ENCODE data around the gene ASPG. TPM values are rescaled to one million over a fixed set of nuclear protein-coding genes. Genes with fewer than 3 reads are reported as not detected.

ASPG gene
- total RNA-seq, 4 donors from 2014 or later: 1.5 to 2.0 (median 1.9) TPM; not detected in 1

DNA sequence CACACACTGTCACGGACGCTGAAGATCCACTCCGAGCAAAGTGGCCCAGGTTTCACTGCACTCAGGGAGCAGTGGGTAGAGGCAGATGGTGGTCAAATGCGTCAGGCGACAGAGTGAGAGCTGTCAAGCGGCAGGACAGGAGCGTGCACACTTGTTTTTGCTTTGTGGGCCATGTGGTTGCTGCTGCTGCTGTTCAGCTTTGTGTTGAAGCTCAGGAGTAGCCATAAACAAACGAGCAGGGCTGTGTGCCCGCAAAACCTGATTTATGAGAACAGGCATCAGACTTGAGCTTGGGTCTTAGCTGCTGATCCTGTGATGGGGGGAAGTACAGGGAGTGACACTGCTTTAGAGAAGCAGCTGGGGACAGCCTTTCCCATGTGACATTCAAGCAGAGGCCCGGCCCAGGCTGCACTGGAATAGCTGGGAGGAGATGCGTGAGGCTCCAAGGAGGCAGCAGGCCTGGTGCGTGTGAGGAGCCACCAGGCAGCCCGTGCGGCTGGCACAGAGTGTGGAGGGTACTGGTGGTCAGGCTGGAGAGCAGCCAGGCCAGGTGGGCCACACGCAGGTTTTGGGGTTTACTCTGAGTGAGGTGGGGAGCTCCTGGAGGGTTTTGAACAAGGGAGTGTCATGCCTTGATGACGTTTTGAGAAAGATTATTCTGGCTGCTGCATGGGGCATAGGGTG lies 31.1 kb upstream of the ASPG start:
- ATAC-seq (ENCODE audit: low FRiP score): no peak
- DNase-seq (ENCODE audit: low spot score): no peak
- TF ChIP-seq, protein P1, sequence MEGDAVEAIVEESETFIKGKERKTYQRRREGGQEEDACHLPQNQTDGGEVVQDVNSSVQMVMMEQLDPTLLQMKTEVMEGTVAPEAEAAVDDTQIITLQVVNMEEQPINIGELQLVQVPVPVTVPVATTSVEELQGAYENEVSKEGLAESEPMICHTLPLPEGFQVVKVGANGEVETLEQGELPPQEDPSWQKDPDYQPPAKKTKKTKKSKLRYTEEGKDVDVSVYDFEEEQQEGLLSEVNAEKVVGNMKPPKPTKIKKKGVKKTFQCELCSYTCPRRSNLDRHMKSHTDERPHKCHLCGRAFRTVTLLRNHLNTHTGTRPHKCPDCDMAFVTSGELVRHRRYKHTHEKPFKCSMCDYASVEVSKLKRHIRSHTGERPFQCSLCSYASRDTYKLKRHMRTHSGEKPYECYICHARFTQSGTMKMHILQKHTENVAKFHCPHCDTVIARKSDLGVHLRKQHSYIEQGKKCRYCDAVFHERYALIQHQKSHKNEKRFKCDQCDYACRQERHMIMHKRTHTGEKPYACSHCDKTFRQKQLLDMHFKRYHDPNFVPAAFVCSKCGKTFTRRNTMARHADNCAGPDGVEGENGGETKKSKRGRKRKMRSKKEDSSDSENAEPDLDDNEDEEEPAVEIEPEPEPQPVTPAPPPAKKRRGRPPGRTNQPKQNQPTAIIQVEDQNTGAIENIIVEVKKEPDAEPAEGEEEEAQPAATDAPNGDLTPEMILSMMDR (IDR thresholded peaks at IDR 0.05): no peak

GRCh38 chr14:104062281-104062680 lies 23.2 kb upstream of the ASPG start:
- ATAC-seq (ENCODE audit: low FRiP score): no peak
- DNase-seq (ENCODE audit: low spot score): no peak
- TF ChIP-seq, protein P1 (IDR thresholded peaks at IDR 0.05): no peak

DNA sequence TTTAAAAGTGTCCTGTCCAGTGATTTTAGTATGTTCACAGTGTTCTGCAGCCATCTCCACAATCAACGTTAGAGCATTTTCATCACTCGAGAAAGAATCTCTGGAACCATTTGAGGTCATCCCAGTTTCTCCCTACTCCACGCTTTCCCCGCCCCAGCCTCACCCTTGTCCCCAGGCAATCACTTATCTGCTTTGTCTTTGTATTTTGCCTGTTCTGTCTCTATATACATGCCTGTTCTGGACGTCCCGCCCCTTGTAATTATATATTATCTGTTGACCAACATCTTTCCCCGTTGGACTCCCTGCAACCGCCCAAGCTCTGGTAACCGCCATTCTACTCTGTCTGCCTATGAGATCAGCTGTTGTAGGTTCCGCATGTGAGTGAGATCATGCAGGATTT lies 21.5 kb upstream of the ASPG start:
- ATAC-seq (ENCODE audit: low FRiP score): no peak
- no peak for DNase-seq (ENCODE audit: low spot score)
- TF ChIP-seq, protein P1 (IDR thresholded peaks at IDR 0.05): no peak

GRCh38 chr14:104066279-104066678 lies 19.2 kb upstream of the ASPG start:
- ATAC-seq (ENCODE audit: low FRiP score) (no peak), DNase-seq (ENCODE audit: low spot score) (no peak)
- TF ChIP-seq, protein P1 (IDR thresholded peaks at IDR 0.05): no peak

DNA sequence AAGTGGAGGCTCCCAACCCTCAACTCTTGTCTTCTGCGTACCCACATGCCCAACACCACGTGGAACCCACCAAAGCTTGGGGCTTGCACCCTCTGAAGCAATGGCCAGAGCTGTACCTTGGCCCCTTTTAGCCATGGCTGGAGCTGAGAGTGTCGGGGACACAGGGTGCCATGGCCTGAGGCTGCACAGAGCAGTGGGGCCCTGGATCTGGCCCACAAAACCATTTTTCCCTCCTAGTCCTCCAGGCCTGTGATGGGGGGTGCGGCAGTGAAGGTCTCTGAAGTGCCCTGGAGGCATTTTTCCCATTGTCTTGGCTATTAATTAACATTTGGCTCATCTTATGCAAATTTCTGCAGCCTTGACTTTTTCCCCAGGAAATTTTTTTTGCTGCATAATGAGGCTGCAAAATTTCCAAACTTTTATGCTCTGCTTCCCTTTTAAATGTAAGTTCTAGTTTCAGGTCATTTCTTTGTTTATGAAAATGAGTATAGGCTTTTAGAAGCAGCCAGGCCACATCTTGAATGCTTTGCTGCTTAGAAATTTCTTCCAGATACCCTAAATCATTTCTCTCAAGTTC lies 18.7 kb upstream of the ASPG start:
- ATAC-seq (ENCODE audit: low FRiP score): no peak

GRCh38 chr14:104069541-104069940 lies 16.0 kb upstream of the ASPG start:
- no peak for ATAC-seq (ENCODE audit: low FRiP score)
- TF ChIP-seq, protein P1 (IDR thresholded peaks at IDR 0.05): no peak

More for the DNA sequence above, 18.7 kb upstream of the ASPG start:
- DNase-seq (ENCODE audit: low spot score): no peak
- TF ChIP-seq, protein P1 (IDR thresholded peaks at IDR 0.05): no peak

GRCh38 chr14:104072586-104072985 lies 12.9 kb upstream of the ASPG start:
- TF ChIP-seq, protein P1 (IDR thresholded peaks at IDR 0.05): no peak
- ATAC-seq (ENCODE audit: low FRiP score): no peak
- DNase-seq (ENCODE audit: low spot score): no peak

More at GRCh38 chr14:104069541-104069940, 16.0 kb upstream of the ASPG start:
- DNase-seq (ENCODE audit: low spot score): no peak

Data from omental fat pad (tissue), 4 donors.